Measurements from ENCODE around the gene NEK6. TPM values are rescaled to one million over a fixed set of nuclear protein-coding genes. Genes with fewer than 3 reads are reported as not detected.

The NEK6 gene
- total RNA-seq, 1 experiment from 2014 or later: 57.9 TPM

GRCh38 chr9:124363326-124364096, 105.8 kb downstream of the NEK6 start:
- TF ChIP-seq CTCF (conservative IDR thresholded peaks at IDR 0.05): no peak
- TF ChIP-seq EZH2 (IDR thresholded peaks at IDR 0.05; ENCODE audit: low read depth): no peak
- Histone ChIP-seq H3K27me3 (ENCODE audit: insufficient read depth, low read depth) (no peaks in the 10 kb centered on the region), H4K20me1 (ENCODE audit: insufficient read depth) (peaks cover 86% of the 10 kb centered on the region), H3F3A (ENCODE audit: insufficient read depth, low read depth) (peaks cover 3% of the 10 kb centered on the region; the same call in 1 of the 2 replicates), H3K9me2 (ENCODE audit: insufficient read depth) (no peaks in the 10 kb centered on the region), H2AFZ (no peak overlapping the region), H3K36me3 (ENCODE audit: low read depth) (peaks cover 8% of the 10 kb centered on the region; the same call in 1 of the 2 replicates), H3K9me3 (ENCODE audit: insufficient read depth, low read depth) (no peaks in the 10 kb centered on the region), H3K4me1 (replicated peaks; ENCODE audit: insufficient read depth) (peaks cover 13% of the 10 kb centered on the region), H3K4me2 (no peak overlapping the region), H3K27ac (no peak overlapping the region), H3K79me2 (ENCODE audit: low read depth) (peaks cover 95% of the 10 kb centered on the region), H3K4me3 (no peak overlapping the region)
- BruUV-seq (replicated peaks): no TSS peak
- DNase-seq: no peak
- POLR2A ChIA-PET (ENCODE audit: unreplicated experiment): no interaction called here
- CTCF ChIA-PET: no interaction called here
- intact Hi-C loops (cut with micrococcal nuclease; ENCODE audit: unreplicated experiment): no loop called here

DNA sequence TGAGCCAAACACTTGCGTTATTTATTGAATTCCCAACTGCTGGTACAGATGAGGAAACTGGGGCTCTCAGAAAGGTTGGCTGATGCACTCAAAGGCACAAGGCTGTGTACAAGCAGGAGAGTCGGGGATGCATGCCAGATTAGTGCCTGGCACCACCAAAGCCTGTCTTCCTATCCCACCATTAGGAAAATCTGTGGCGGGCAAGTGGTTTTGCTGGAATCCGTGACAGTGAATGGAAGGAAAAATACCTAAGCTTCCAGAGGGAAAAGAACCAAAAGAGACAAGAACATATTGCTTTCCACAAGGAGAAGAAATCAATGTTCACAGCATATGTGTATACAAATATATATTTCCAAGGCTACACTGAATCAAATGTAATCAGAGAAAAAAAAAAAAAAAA, 106.4 kb downstream of the NEK6 start:
- no TSS peak for BruUV-seq (replicated peaks)
- Histone ChIP-seq H3K27me3 (ENCODE audit: insufficient read depth, low read depth) (no peaks in the 10 kb centered on the region), H3K79me2 (ENCODE audit: low read depth) (peaks cover 95% of the 10 kb centered on the region), H2AFZ (no peak overlapping the region), H3K9me3 (ENCODE audit: insufficient read depth, low read depth) (no peaks in the 10 kb centered on the region), H3K4me3 (no peak overlapping the region), H3K9me2 (ENCODE audit: insufficient read depth) (no peaks in the 10 kb centered on the region), H3K4me1 (replicated peaks; ENCODE audit: insufficient read depth) (peaks cover 13% of the 10 kb centered on the region), H3K27ac (no peak overlapping the region), H3K36me3 (ENCODE audit: low read depth) (peaks cover 9% of the 10 kb centered on the region; the same call in 1 of the 2 replicates), H3K4me2 (no peak overlapping the region), H3F3A (ENCODE audit: insufficient read depth, low read depth) (peaks cover 3% of the 10 kb centered on the region; the same call in 1 of the 2 replicates), H4K20me1 (ENCODE audit: insufficient read depth) (peaks cover 84% of the 10 kb centered on the region)
- intact Hi-C loops (cut with micrococcal nuclease; ENCODE audit: unreplicated experiment): no loop called here
- POLR2A ChIA-PET (ENCODE audit: unreplicated experiment): no interaction called here
- CTCF ChIA-PET: no interaction called here
- no peak for DNase-seq
- no peak for TF ChIP-seq CTCF (conservative IDR thresholded peaks at IDR 0.05)
- no peak for TF ChIP-seq EZH2 (IDR thresholded peaks at IDR 0.05; ENCODE audit: low read depth)

GRCh38 chr9:124365036-124365435, 107.3 kb downstream of the NEK6 start:
- Histone ChIP-seq H3K36me3 (ENCODE audit: low read depth) (peaks cover 10% of the 10 kb centered on the region; the same call in 1 of the 2 replicates), H4K20me1 (ENCODE audit: insufficient read depth) (peaks cover 84% of the 10 kb centered on the region)
- TF ChIP-seq EZH2 (IDR thresholded peaks at IDR 0.05; ENCODE audit: low read depth): no peak
- TF ChIP-seq CTCF (conservative IDR thresholded peaks at IDR 0.05): no peak

More at GRCh38 chr9:124365036-124365435, 107.3 kb downstream of the NEK6 start:
- Histone ChIP-seq H3K27me3 (ENCODE audit: insufficient read depth, low read depth) (no peaks in the 10 kb centered on the region), H3K4me1 (replicated peaks; ENCODE audit: insufficient read depth) (peaks cover 13% of the 10 kb centered on the region), H3K27ac (no peak overlapping the region), H3K79me2 (ENCODE audit: low read depth) (peaks cover 95% of the 10 kb centered on the region), H3K4me2 (no peak overlapping the region), H3K9me2 (ENCODE audit: insufficient read depth) (no peaks in the 10 kb centered on the region), H3K4me3 (no peak overlapping the region), H2AFZ (no peak overlapping the region), H3K9me3 (ENCODE audit: insufficient read depth, low read depth) (no peaks in the 10 kb centered on the region), H3F3A (ENCODE audit: insufficient read depth, low read depth) (peaks cover 3% of the 10 kb centered on the region; the same call in 1 of the 2 replicates)
- no TSS peak for BruUV-seq (replicated peaks)
- intact Hi-C loops (cut with micrococcal nuclease; ENCODE audit: unreplicated experiment): no loop called here
- no peak for DNase-seq
- ChIA-PET CTCF (no interaction called here), POLR2A (ENCODE audit: unreplicated experiment) (no interaction called here)

Data from PC-9 (cell line).